Measurements from ENCODE around the gene TNFSF13.
A peak's percentile ranks its signal among the peaks of the same experiment; 100 is the strongest.

The TNFSF13 gene, protein sequence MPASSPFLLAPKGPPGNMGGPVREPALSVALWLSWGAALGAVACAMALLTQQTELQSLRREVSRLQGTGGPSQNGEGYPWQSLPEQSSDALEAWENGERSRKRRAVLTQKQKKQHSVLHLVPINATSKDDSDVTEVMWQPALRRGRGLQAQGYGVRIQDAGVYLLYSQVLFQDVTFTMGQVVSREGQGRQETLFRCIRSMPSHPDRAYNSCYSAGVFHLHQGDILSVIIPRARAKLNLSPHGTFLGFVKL

DNA sequence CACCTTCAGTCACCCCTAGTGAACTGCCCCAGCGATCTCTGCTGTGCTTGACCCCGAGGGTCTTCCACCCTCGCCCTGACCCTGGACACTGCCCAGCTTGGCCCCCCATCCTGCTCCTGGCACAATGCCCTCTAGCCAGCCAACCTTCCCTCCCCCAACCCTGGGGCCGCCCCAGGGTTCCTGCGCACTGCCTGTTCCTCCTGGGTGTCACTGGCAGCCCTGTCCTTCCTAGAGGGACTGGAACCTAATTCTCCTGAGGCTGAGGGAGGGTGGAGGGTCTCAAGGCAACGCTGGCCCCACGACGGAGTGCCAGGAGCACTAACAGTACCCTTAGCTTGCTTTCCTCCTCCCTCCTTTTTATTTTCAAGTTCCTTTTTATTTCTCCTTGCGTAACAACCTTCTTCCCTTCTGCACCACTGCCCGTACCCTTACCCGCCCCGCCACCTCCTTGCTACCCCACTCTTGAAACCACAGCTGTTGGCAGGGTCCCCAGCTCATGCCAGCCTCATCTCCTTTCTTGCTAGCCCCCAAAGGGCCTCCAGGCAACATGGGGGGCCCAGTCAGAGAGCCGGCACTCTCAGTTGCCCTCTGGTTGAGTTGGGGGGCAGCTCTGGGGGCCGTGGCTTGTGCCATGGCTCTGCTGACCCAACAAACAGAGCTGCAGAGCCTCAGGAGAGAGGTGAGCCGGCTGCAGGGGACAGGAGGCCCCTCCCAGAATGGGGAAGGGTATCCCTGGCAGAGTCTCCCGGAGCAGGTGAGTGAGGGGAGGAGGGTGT lies at the start of gene TNFSF13:
TNFSF13 (plus strand) TSS at position 207 of the 776 bp plus-strand sequence; CDS start at position 497, 290 bp downstream.
- peak within 1 kb of the TSS; percentile 98 for H3K27ac Mint-ChIP-seq
- H3K4me1 Mint-ChIP-seq = peaks cover 75% of the 10 kb centered on the region
- H3K9me3 Mint-ChIP-seq = no peaks in the 10 kb centered on the region
- no peak for ATAC-seq
- no peaks in the 10 kb centered on the region for H3K27me3 Mint-ChIP-seq
- H3K4me3 Mint-ChIP-seq = peak within 1 kb of the TSS; percentile 85
- H3K36me3 Mint-ChIP-seq = peaks cover 6% of the 10 kb centered on the region

- Mint-ChIP-seq H3K36me3 (peaks cover 78% of the 10 kb centered on the region), H3K9me3 (no peaks in the 10 kb centered on the region), H3K4me1 (no peaks in the 10 kb centered on the region), H3K27ac (no peak overlapping the region), H3K27me3 (no peaks in the 10 kb centered on the region), H3K4me3 (no peak overlapping the region)
- no peak for ATAC-seq
These were observed 49.7 kb upstream of the TNFSF13 start for GRCh38 chr17:7508846-7509245.

GRCh38 chr17:7509937-7510336 lies 48.6 kb upstream of the TNFSF13 start:
- ATAC-seq = no peak
- H3K9me3 Mint-ChIP-seq = no peaks in the 10 kb centered on the region
- no peaks in the 10 kb centered on the region for H3K4me1 Mint-ChIP-seq
- H3K4me3 Mint-ChIP-seq = no peak overlapping the region
- no peak overlapping the region for H3K27ac Mint-ChIP-seq
- no peaks in the 10 kb centered on the region for H3K27me3 Mint-ChIP-seq
- peaks cover 74% of the 10 kb centered on the region for H3K36me3 Mint-ChIP-seq

- H3K27ac Mint-ChIP-seq = no peak overlapping the region
- H3K27me3 Mint-ChIP-seq = no peaks in the 10 kb centered on the region
- peaks cover 67% of the 10 kb centered on the region for H3K36me3 Mint-ChIP-seq
- ATAC-seq = no peak
- no peaks in the 10 kb centered on the region for H3K9me3 Mint-ChIP-seq
- H3K4me1 Mint-ChIP-seq = no peaks in the 10 kb centered on the region
- H3K4me3 Mint-ChIP-seq = no peak overlapping the region
These were observed 47.4 kb upstream of the TNFSF13 start for GRCh38 chr17:7511108-7511507.

DNA sequence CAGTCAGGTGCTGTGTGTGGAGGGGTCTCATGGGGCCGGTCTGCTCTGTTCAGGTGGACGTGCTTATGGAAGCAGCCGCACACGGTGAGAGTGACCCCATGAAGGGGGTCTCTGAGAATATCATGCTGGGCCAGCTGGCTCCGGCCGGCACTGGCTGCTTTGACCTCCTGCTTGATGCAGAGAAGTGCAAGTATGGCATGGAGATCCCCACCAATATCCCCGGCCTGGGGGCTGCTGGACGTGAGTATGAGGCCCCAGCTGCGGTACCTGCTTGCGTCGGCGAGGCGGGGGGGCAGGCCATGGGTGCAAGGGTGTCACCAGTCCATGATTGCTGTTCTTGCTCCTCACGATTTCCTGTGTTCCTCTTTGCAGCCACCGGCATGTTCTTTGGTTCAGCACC lies 46.4 kb upstream of the TNFSF13 start:
- Mint-ChIP-seq H3K36me3 (peaks cover 58% of the 10 kb centered on the region), H3K4me3 (no peak overlapping the region), H3K4me1 (no peaks in the 10 kb centered on the region), H3K9me3 (no peaks in the 10 kb centered on the region), H3K27me3 (no peaks in the 10 kb centered on the region), H3K27ac (no peak overlapping the region)
- no peak for ATAC-seq

DNA sequence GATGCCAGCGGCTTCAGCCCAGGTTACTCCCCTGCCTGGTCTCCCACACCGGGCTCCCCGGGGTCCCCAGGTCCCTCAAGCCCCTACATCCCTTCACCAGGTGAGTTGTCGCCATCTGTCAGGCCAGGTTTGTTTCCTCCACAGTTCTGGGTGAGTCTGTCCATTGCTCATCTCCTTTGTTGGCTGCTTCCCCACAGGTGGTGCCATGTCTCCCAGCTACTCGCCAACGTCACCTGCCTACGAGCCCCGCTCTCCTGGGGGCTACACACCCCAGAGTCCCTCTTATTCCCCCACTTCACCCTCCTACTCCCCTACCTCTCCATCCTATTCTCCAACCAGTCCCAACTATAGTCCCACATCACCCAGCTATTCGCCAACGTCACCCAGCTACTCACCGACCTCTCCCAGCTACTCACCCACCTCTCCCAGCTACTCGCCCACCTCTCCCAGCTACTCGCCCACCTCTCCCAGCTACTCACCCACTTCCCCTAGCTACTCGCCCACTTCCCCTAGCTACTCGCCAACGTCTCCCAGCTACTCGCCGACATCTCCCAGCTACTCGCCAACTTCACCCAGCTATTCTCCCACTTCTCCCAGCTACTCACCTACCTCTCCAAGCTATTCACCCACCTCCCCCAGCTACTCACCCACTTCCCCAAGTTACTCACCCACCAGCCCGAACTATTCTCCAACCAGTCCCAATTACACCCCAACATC lies 45.6 kb upstream of the TNFSF13 start:
- Mint-ChIP-seq H3K27me3 (no peaks in the 10 kb centered on the region), H3K36me3 (peaks cover 55% of the 10 kb centered on the region), H3K4me3 (no peak overlapping the region), H3K4me1 (no peaks in the 10 kb centered on the region), H3K9me3 (no peaks in the 10 kb centered on the region), H3K27ac (no peak overlapping the region)
- ATAC-seq = no peak

GRCh38 chr17:7513850-7514419 lies 44.6 kb upstream of the TNFSF13 start:
- Mint-ChIP-seq H3K36me3 (peaks cover 46% of the 10 kb centered on the region), H3K27ac (peak overlapping the region; percentile 0), H3K27me3 (no peaks in the 10 kb centered on the region), H3K9me3 (no peaks in the 10 kb centered on the region), H3K4me1 (no peaks in the 10 kb centered on the region), H3K4me3 (no peak overlapping the region)
- ATAC-seq = no peak

GRCh38 chr17:7515911-7516610 lies 42.5 kb upstream of the TNFSF13 start:
- no peak for ATAC-seq
- H3K27ac Mint-ChIP-seq = no peak overlapping the region

GRCh38 chr17:7523033-7523432 lies 35.5 kb upstream of the TNFSF13 start:
- Mint-ChIP-seq H3K27ac (no peak overlapping the region), H3K9me3 (peaks cover 3% of the 10 kb centered on the region), H3K36me3 (no peaks in the 10 kb centered on the region), H3K4me1 (peaks cover 5% of the 10 kb centered on the region), H3K4me3 (no peak overlapping the region), H3K27me3 (no peaks in the 10 kb centered on the region)
- ATAC-seq = no peak

More at GRCh38 chr17:7515911-7516610, 42.5 kb upstream of the TNFSF13 start:
- no peaks in the 10 kb centered on the region for H3K4me1 Mint-ChIP-seq
- H3K36me3 Mint-ChIP-seq = peaks cover 32% of the 10 kb centered on the region
- no peaks in the 10 kb centered on the region for H3K27me3 Mint-ChIP-seq
- no peaks in the 10 kb centered on the region for H3K9me3 Mint-ChIP-seq
- no peak overlapping the region for H3K4me3 Mint-ChIP-seq

DNA sequence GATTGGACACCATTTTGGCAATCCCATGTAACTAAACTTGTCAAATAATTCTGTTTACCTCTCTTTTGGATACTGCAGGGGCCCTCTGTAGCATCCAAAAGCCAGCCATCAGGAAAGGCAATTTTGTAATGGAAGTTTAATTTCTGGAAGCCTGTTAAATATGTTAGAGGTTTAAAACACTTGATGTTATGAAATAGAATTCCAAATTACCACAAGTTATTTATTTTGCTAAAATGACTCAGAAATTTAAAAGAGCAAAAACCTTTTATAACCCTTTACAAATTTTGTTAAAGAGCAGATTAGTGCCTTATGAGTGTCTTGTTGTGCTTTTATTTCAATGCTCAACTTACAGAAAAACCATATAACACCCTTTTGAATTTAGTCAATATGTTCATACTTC lies 29.7 kb upstream of the TNFSF13 start:
- Mint-ChIP-seq H3K4me3 (no peak overlapping the region), H3K4me1 (no peaks in the 10 kb centered on the region), H3K9me3 (peaks cover 8% of the 10 kb centered on the region), H3K27ac (no peak overlapping the region), H3K36me3 (peaks cover 6% of the 10 kb centered on the region), H3K27me3 (no peaks in the 10 kb centered on the region)
- no peak for ATAC-seq

DNA sequence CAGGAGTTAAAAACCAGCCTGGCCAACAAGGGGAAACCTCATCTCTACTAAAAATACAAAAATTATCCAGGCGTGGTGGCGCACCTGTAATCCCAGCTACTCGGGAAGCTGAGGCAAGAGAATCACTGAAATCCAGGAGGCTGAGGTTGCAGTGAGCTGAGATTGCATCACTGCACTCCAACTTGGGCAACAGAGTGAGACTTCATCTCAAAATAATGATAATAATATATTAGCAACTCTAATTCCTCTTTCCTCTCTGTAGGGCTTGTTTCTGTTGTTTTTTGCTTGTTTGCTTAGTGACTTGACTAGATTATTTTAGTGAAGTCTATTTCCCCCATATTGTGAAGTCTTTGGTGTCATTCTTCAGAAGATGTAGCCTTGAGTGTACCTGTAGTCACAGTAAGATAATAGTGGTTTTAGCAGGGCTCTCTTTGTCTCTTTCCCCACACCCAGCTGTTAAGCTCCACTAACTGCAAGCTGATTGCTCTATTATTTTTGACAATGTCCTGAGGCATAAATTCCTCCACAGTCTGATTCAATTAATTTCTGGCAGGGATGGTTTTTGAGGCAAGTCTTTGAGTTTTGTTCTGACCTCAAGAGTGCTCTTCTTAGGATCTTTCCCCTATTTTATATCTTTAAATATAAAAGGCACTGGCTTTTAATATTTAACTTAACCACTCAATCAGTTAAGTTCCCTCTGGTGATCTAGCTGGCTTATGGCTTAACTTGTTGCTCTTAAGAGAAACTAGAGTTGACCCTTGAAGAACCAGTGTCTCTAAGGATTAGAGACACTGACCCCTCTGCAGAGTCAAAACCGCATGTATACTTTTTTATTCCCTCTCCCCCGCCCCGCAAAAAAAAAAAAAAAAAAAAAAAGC lies 28.3 kb upstream of the TNFSF13 start:
- no peaks in the 10 kb centered on the region for H3K27me3 Mint-ChIP-seq
- no peak overlapping the region for H3K27ac Mint-ChIP-seq
- no peak overlapping the region for H3K4me3 Mint-ChIP-seq
- no peak for ATAC-seq
- H3K9me3 Mint-ChIP-seq = peaks cover 8% of the 10 kb centered on the region
- peaks cover 6% of the 10 kb centered on the region for H3K36me3 Mint-ChIP-seq
- no peaks in the 10 kb centered on the region for H3K4me1 Mint-ChIP-seq

GRCh38 chr17:7538050-7538449 lies 20.5 kb upstream of the TNFSF13 start:
- Mint-ChIP-seq H3K4me3 (no peak overlapping the region), H3K27ac (no peak overlapping the region), H3K4me1 (no peaks in the 10 kb centered on the region), H3K9me3 (no peaks in the 10 kb centered on the region), H3K27me3 (no peaks in the 10 kb centered on the region), H3K36me3 (no peaks in the 10 kb centered on the region)
- no peak for ATAC-seq

- H3K9me3 Mint-ChIP-seq = no peaks in the 10 kb centered on the region
- no peak overlapping the region for H3K27ac Mint-ChIP-seq
- no peak for ATAC-seq
- no peaks in the 10 kb centered on the region for H3K4me1 Mint-ChIP-seq
- H3K27me3 Mint-ChIP-seq = no peaks in the 10 kb centered on the region
- H3K4me3 Mint-ChIP-seq = no peak overlapping the region
- H3K36me3 Mint-ChIP-seq = no peaks in the 10 kb centered on the region
These were observed 19.5 kb upstream of the TNFSF13 start for GRCh38 chr17:7538891-7539545.

Measured in stimulated activated memory B cell treated with anti-CD40 and anti-IgM and Interleukin-4, amounts not matched to agents 10 μg/mL and 1 μg/mL and 100 μg/mL, for 72 hours (primary cell).